SJSA1 (cell line): ENCODE data around the gene CACNA1C. TPM values are rescaled to one million over a fixed set of nuclear protein-coding genes. Genes with fewer than 3 reads are reported as not detected.

Experiments used
- DNase-seq, 2 experiments: peaks; one replicate each; pipeline ENCODE4 v3.0.0-alpha.2; 2015 to 2020; ENCODE audit warnings: low spot score in 2 of 2, low read depth in 1 of 2
- H3K27ac ChIP-seq: fragments of 250-450 bp; sonication (Bioruptor Pico); 2 replicates; pipeline ENCODE4 v1.5.1; 2020; ENCODE audit warnings: mild to moderate bottlenecking, moderate library complexity
- H3K27me3 ChIP-seq: fragments of 250-450 bp; sonication (Bioruptor Pico); replicated peaks from 2 replicates; pipeline ENCODE4 v1.5.1; 2020; ENCODE audit warnings: mild to moderate bottlenecking, moderate library complexity
- H3K36me3 ChIP-seq: fragments of 250-450 bp; sonication (Bioruptor Pico); 2 replicates; pipeline ENCODE4 v1.5.1; 2020; ENCODE audit warnings: mild to moderate bottlenecking
- H3K4me1 ChIP-seq: fragments of 250-450 bp; sonication (Bioruptor Pico); replicated peaks from 2 replicates; pipeline ENCODE4 v1.6.1; 2021; ENCODE audit warnings: mild to moderate bottlenecking
- H3K4me3 ChIP-seq: fragments of 250-450 bp; sonication (Bioruptor Pico); 2 replicates; pipeline ENCODE4 v1.5.1; 2020; ENCODE audit warnings: mild to moderate bottlenecking
- H3K9me3 ChIP-seq: fragments of 250-450 bp; sonication (Bioruptor Pico); replicated peaks from 2 replicates; pipeline ENCODE4 v1.5.1; 2020; ENCODE audit warnings: mild to moderate bottlenecking
- total RNA-seq: library from RNA; depleted of rRNA; stranded (reverse); fragments of >200 nt; shearing (Covaris generic); gene quantifications from 2 replicates; pipeline ENCODE4 v1.2.3, GENCODE V29; 2014

The CACNA1C gene
- total RNA-seq, 1 experiment from 2014 or later: 6.1 TPM

DNA sequence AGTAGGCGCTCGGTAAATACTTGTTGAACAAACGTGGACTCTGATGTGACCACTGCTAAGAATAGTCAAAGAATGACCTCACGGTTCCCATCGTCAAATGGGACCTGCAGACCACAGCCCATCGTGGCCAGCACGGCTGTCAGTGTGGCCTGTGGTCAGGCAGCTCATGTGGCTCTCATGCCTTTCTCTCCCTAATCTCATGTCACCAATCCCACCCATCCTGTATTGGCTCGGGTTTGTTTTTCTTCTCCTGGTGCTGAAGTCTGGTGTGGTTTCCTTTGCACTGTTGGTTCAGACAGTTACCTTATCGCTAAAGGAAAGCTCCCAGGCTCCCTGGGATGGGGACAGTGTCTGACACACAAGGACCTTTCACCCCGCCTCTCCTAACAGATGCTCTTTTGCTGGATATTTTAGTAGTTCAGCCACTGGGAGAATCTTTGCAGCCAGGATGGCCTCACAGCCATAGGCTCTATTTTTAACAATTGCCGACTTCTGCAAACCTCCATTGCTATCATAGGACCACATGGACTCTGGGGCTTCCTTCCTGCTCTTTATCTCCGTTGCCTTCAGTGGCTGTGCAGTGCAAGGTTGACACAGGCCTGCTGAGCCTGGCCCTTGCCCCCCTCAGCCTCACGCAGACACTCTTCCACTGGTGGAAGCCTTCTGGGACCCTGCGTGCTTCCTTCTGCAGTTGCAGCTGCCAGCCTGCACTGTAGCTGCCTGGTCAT is 448.8 kb downstream of the CACNA1C start:
- H3K27me3 ChIP-seq: no peaks in the 10 kb centered on the region
- no peak overlapping the region for H3K27ac ChIP-seq
- DNase-seq: no peak

DNA sequence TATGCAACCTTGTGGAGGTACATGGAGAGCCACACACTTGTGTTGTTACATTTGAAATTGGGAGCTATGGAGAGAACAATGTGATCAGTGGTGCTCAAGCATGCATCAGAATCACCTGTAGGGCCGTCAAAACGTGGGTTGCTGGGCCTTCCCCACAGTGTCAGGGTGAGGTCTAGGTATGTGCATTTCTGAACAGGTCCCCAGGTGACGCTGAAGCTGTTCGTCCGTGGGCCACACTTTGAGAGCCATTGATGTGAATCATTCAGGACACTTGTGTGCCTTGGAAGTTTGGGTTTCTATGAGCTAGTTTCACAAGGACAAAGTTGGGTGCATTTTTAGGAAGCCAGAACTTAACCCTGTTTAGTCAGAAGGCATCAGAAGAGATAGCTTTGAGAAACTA is 450.2 kb downstream of the CACNA1C start:
- DNase-seq: no peak
- Histone ChIP-seq H3K36me3 (no peaks in the 10 kb centered on the region), H3K27me3 (no peaks in the 10 kb centered on the region), H3K4me3 (no peak overlapping the region), H3K4me1 (no peaks in the 10 kb centered on the region), H3K9me3 (no peaks in the 10 kb centered on the region), H3K27ac (no peak overlapping the region)

More for the DNA sequence above, 448.8 kb downstream of the CACNA1C start:
- H3K4me3 ChIP-seq: no peak overlapping the region
- no peaks in the 10 kb centered on the region for H3K36me3 ChIP-seq
- no peaks in the 10 kb centered on the region for H3K4me1 ChIP-seq
- no peaks in the 10 kb centered on the region for H3K9me3 ChIP-seq

- H3K4me1 ChIP-seq: no peaks in the 10 kb centered on the region
- no peak overlapping the region for H3K27ac ChIP-seq
- no peaks in the 10 kb centered on the region for H3K36me3 ChIP-seq
- H3K9me3 ChIP-seq: no peaks in the 10 kb centered on the region
- no peak for DNase-seq
- no peak overlapping the region for H3K4me3 ChIP-seq
- H3K27me3 ChIP-seq: no peaks in the 10 kb centered on the region
Measured at GRCh38 chr12:2503762-2504161, 451.0 kb downstream of the CACNA1C start.

DNA sequence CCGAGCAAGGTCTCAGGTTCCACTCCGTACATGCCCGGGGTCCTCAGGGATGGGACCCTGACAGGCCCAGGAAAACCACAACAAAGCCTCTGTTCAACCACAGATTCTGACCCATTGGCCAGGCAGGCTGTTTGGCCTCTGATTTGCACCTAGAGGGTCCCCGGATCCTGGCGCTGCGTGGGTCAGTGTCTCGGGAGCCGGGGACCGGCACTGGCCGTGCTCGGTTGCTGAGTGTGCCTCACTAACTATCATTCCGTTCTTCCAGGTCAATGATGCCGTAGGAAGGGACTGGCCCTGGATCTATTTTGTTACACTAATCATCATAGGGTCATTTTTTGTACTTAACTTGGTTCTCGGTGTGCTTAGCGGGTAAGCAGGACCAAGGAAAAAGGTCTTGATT is 451.8 kb downstream of the CACNA1C start:
- no peaks in the 10 kb centered on the region for H3K9me3 ChIP-seq
- H3K27ac ChIP-seq: no peak overlapping the region
- no peak overlapping the region for H3K4me3 ChIP-seq
- DNase-seq: no peak
- H3K4me1 ChIP-seq: no peaks in the 10 kb centered on the region
- H3K27me3 ChIP-seq: no peaks in the 10 kb centered on the region
- no peaks in the 10 kb centered on the region for H3K36me3 ChIP-seq

DNA sequence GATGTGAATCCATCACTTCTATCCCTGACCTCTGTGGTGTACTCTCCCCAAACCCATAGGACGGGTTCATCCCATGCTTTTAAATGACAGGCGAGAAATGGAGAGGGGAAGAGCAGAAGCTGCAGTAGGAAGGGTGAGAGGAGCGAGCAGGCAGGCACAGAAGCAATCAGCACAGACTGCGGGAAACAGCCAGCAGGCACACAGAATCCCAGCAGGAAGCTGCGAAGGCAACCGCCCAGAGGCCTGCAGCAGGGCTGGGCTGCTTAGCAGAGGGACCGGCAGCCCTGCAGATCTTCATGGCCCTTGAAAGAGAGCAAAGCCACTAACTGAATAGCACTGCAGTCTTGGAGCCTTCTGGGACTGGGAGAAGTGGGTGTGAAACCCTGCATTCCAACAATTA is 455.0 kb downstream of the CACNA1C start:
- Histone ChIP-seq H3K36me3 (no peaks in the 10 kb centered on the region), H3K4me1 (no peaks in the 10 kb centered on the region), H3K27me3 (no peaks in the 10 kb centered on the region), H3K27ac (no peak overlapping the region), H3K4me3 (no peak overlapping the region), H3K9me3 (no peaks in the 10 kb centered on the region)
- no peak for DNase-seq

DNA sequence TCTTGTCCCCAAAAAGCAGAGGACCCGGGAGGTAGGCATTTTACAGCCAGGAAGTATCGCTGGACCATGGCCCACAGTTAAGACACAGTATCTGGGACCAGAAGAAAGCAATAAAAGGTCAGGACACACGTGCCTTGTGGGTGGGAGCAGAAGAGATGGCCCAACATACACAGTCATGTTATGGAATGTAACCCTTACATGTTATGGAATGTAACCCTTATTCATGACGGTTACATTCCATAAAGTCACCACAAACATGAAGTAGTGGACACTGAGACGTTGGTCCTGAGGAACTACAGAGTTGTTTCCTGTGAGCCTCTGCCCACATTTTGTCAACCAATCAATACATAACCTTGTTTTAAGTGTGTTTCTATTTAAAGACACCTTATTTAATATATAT is 456.4 kb downstream of the CACNA1C start:
- no peaks in the 10 kb centered on the region for H3K4me1 ChIP-seq
- no peak overlapping the region for H3K4me3 ChIP-seq
- H3K36me3 ChIP-seq: no peaks in the 10 kb centered on the region
- H3K9me3 ChIP-seq: no peaks in the 10 kb centered on the region
- no peaks in the 10 kb centered on the region for H3K27me3 ChIP-seq
- H3K27ac ChIP-seq: no peak overlapping the region
- no peak for DNase-seq

GRCh38 chr12:2510045-2510444 is 457.3 kb downstream of the CACNA1C start:
- Histone ChIP-seq H3K4me3 (no peak overlapping the region), H3K4me1 (no peaks in the 10 kb centered on the region), H3K27me3 (no peaks in the 10 kb centered on the region), H3K9me3 (no peaks in the 10 kb centered on the region), H3K36me3 (no peaks in the 10 kb centered on the region), H3K27ac (no peak overlapping the region)
- DNase-seq: no peak

DNA sequence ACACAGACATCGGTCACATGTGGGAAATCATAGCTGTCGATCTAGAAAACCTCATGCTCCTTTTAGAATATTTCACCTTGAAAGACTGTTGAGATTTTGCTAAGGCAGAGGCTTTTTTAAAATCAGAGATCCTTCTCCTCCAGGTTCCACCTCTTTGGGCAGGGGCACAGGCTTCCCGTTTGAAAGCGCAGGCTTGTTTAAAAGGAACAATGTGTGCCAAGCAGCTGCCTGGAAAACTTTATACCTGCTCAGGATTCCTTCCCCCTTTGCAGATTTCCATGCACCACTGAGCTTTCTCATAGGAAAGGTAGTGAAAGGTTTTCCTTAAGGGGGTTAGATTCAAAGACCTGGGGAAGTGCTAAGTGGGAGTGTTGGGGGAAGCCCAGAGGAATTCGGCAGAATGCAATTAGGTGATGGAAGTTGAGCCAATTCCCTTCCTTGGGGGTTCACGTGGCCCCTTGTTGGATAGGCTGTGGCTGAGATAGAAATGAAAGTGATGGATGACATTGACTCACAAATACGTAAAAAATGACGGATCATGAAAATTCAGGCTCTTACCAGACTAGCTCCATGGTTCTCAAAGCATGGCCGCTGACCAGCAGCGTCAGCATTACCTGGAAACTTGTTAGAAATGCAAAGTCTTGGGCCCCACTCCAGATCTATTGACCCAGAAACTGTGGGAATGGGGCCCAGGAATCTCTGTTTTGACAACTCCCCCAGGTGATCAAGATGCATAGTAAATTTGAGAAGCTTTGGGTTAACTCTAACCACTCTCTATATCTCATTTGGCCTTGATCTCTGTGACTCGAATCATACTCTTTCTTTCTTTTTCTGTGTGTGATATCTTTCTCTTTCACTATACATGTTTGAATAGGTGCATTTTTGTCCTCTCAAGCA is 460.6 kb downstream of the CACNA1C start:
- Histone ChIP-seq H3K27me3 (no peaks in the 10 kb centered on the region), H3K36me3 (0 out of 2 replicates have a peak, but pooled peaks cover 4% of the 10 kb centered on the region)

DNA sequence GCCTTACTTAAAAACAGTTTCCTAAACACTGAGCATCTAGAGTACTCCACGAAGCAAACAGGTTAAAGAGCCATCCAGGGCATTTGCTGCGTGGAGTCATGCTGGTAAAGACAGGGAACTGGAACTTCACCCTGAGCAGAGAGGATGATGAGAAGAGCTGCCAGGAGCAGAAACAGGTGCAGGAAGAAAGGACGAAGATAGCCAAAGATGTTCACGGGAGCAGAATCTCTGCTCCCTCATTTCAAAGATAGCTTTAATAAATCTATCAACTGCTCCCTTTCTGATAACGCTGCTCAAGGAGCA is 461.2 kb downstream of the CACNA1C start:
- no peak overlapping the region for H3K27ac ChIP-seq
- no peak overlapping the region for H3K4me3 ChIP-seq
- no peaks in the 10 kb centered on the region for H3K4me1 ChIP-seq
- DNase-seq: no peak
- H3K9me3 ChIP-seq: no peaks in the 10 kb centered on the region
- H3K36me3 ChIP-seq: peaks cover 4% of the 10 kb centered on the region; the same call in 1 of the 2 replicates
- no peaks in the 10 kb centered on the region for H3K27me3 ChIP-seq

More for the DNA sequence above, 460.6 kb downstream of the CACNA1C start:
- H3K27ac ChIP-seq: no peak overlapping the region
- no peak overlapping the region for H3K4me3 ChIP-seq
- no peaks in the 10 kb centered on the region for H3K4me1 ChIP-seq
- no peak for DNase-seq
- H3K9me3 ChIP-seq: no peaks in the 10 kb centered on the region

- no peak overlapping the region for H3K27ac ChIP-seq
- H3K36me3 ChIP-seq: peaks cover 9% of the 10 kb centered on the region
- H3K27me3 ChIP-seq: no peaks in the 10 kb centered on the region
- no peaks in the 10 kb centered on the region for H3K4me1 ChIP-seq
- DNase-seq: no peak
- no peak overlapping the region for H3K4me3 ChIP-seq
- H3K9me3 ChIP-seq: peaks cover 2% of the 10 kb centered on the region; the same call in 1 of the 2 replicates
Measured at GRCh38 chr12:2520722-2521246, 468.0 kb downstream of the CACNA1C start.

DNA sequence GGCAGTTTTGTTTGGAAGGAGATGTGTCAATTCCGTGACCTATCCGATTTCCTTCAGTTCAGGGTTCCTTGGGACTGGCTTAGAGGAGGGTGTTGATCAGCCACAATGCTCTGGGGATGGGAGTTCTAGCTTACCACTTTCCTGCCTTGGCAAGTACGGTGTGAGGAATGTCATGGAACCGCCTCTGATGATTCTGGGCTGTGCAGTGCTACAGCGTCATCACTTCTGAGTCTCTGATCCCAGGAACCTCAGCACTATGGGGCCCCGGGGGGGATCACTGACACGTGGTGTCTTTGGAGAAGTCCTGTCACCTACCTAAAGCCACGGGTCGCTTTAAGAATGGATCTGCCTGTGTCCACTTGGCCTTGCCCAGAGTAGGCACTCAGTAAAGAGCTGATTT is 470.5 kb downstream of the CACNA1C start:
- Histone ChIP-seq H3K27me3 (no peaks in the 10 kb centered on the region), H3K27ac (no peak overlapping the region), H3K4me3 (no peak overlapping the region), H3K9me3 (peaks cover 2% of the 10 kb centered on the region; the same call in 1 of the 2 replicates), H3K4me1 (no peaks in the 10 kb centered on the region), H3K36me3 (peaks cover 6% of the 10 kb centered on the region)
- DNase-seq: no peak

DNA sequence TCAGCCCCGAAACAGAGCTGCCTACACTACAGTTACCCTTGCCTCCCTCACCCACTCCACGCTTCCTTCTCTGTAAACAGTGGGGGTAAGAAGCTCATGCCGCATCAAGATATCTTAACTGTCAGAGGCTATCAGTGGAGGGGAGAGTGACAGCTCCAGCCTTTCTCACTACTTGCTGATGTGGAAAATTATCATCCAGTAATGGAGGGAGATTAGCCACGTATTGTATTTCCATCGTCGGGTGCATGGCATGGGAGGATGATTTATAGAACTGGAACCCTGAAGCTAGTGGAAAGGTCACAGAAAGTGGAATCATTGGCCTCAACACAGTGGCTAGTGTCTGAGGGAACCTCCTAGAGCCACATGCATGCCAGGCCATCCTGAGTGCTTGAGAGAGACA is 471.1 kb downstream of the CACNA1C start:
- H3K27me3 ChIP-seq: no peaks in the 10 kb centered on the region
- DNase-seq: no peak
- H3K27ac ChIP-seq: no peak overlapping the region

GRCh38 chr12:2526371-2526770 is 473.6 kb downstream of the CACNA1C start:
- Histone ChIP-seq H3K4me1 (no peaks in the 10 kb centered on the region), H3K36me3 (no peaks in the 10 kb centered on the region), H3K4me3 (no peak overlapping the region), H3K9me3 (no peaks in the 10 kb centered on the region; the same call in 1 of the 2 replicates), H3K27me3 (no peaks in the 10 kb centered on the region), H3K27ac (no peak overlapping the region)
- DNase-seq: no peak

More for the DNA sequence above, 471.1 kb downstream of the CACNA1C start:
- H3K4me3 ChIP-seq: no peak overlapping the region
- peaks cover 6% of the 10 kb centered on the region for H3K36me3 ChIP-seq
- H3K9me3 ChIP-seq: peaks cover 2% of the 10 kb centered on the region; the same call in 1 of the 2 replicates
- H3K4me1 ChIP-seq: no peaks in the 10 kb centered on the region

GRCh38 chr12:2528001-2528400 is 475.2 kb downstream of the CACNA1C start:
- H3K27ac ChIP-seq: no peak overlapping the region
- H3K9me3 ChIP-seq: no peaks in the 10 kb centered on the region; the same call in 1 of the 2 replicates
- no peak overlapping the region for H3K4me3 ChIP-seq
- no peaks in the 10 kb centered on the region for H3K27me3 ChIP-seq
- H3K36me3 ChIP-seq: no peaks in the 10 kb centered on the region
- DNase-seq: no peak
- H3K4me1 ChIP-seq: no peaks in the 10 kb centered on the region
